Ovary (tissue), 3 donors: ENCODE measurements around the gene VASN.

Experiments
- CTCF ChIP-seq, 3 donors: fragments of 450-650 bp in 2 of 3; fragments of 200-600 bp in 1 of 3; IDR thresholded peaks; one replicate each; pipeline versions ENCODE4 v1.5.1 to v1.8.0; 2016 to 2022; ENCODE audit warnings: antibody characterized with exemption in 3 of 3, mild to moderate bottlenecking in 1 of 3
- EP300 ChIP-seq: sonication (generic); formaldehyde crosslinking; IDR thresholded peaks from one replicate; pipeline ENCODE4 v1.6.1; 2017; ENCODE audit warnings: antibody characterized with exemption
- POLR2A ChIP-seq: fragments of 450-650 bp; IDR thresholded peaks from one replicate; pipeline ENCODE4 v1.6.1; 2017; ENCODE audit warnings: antibody characterized with exemption, mild to moderate bottlenecking, moderate library complexity
- donor health status: DM: no; HTN: no; CAD: no.

- TF ChIP-seq CTCF (IDR thresholded peaks at IDR 0.05) (no peak), POLR2A (no peak), EP300 (no peak)
Measured at GRCh38 chr16:4385789-4386450, 14.3 kb downstream of the VASN start.
